WERI-Rb-1 (cell line): ENCODE results near the gene KCNN2.

Source experiments
- DNase-seq: peaks from one replicate; pipeline ENCODE4 v3.0.0-alpha.2; 2020
- H3K27ac ChIP-seq: fragments of 250-450 bp; sonication (Bioruptor Pico); 2 replicates; pipeline ENCODE4 v1.5.1; 2020; ENCODE audit warnings: mild to moderate bottlenecking, moderate library complexity
- H3K27me3 ChIP-seq: fragments of 250-450 bp; sonication (Bioruptor Pico); 2 replicates; pipeline ENCODE4 v1.5.1; 2021; ENCODE audit warnings: mild to moderate bottlenecking, low read depth, moderate library complexity; ENCODE audit not compliant: insufficient read depth, severe bottlenecking
- H3K36me3 ChIP-seq: fragments of 250-450 bp; sonication (Bioruptor Pico); 2 replicates; pipeline ENCODE4 v1.5.1; 2020; ENCODE audit warnings: mild to moderate bottlenecking, moderate library complexity
- H3K4me3 ChIP-seq: 2 replicates; pipeline ENCODE4 v1.5.1; 2011; ENCODE audit warnings: low read depth, mild to moderate bottlenecking, control low read depth, low read length
- H3K9me3 ChIP-seq: fragments of 250-450 bp; sonication (Bioruptor Pico); 2 replicates; pipeline ENCODE4 v1.5.1; 2021; ENCODE audit warnings: mild to moderate bottlenecking, moderate library complexity; ENCODE audit not compliant: severe bottlenecking
- TF ChIP-seq, protein P1 (sequence below): IDR thresholded peaks from 2 replicates; pipeline ENCODE4 v1.5.1; 2011; ENCODE audit warnings: low read depth, mild to moderate bottlenecking, control low read depth, inconsistent platforms, low read length

KCNN2 gene

DNA sequence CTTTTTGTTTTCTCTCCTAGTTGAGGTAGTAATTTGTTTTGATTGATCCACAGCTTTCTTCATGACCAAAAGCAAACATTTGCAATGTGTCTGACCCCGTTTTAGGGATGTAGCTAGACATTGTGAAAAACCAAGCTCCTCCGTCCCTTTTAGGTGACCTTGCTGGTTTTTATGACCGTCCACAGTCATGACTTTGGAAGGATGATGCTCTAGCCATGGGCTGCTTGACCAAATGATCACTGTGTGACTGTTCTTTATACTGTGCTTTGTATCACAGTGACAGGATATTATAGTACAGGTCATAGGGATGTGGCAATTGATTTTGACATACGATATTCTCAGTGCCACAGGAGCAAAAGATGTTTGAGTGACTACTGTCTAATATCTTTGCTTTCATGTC, 54.4 kb downstream of the KCNN2 start:
- Histone ChIP-seq H3K27ac (no peak overlapping the region), H3K4me3 (no peak overlapping the region), H3K27me3 (no peaks in the 10 kb centered on the region), H3K9me3 (no peaks in the 10 kb centered on the region), H3K36me3 (no peaks in the 10 kb centered on the region)
- TF ChIP-seq, protein P1, sequence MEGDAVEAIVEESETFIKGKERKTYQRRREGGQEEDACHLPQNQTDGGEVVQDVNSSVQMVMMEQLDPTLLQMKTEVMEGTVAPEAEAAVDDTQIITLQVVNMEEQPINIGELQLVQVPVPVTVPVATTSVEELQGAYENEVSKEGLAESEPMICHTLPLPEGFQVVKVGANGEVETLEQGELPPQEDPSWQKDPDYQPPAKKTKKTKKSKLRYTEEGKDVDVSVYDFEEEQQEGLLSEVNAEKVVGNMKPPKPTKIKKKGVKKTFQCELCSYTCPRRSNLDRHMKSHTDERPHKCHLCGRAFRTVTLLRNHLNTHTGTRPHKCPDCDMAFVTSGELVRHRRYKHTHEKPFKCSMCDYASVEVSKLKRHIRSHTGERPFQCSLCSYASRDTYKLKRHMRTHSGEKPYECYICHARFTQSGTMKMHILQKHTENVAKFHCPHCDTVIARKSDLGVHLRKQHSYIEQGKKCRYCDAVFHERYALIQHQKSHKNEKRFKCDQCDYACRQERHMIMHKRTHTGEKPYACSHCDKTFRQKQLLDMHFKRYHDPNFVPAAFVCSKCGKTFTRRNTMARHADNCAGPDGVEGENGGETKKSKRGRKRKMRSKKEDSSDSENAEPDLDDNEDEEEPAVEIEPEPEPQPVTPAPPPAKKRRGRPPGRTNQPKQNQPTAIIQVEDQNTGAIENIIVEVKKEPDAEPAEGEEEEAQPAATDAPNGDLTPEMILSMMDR = no peak
- DNase-seq = no peak

DNA sequence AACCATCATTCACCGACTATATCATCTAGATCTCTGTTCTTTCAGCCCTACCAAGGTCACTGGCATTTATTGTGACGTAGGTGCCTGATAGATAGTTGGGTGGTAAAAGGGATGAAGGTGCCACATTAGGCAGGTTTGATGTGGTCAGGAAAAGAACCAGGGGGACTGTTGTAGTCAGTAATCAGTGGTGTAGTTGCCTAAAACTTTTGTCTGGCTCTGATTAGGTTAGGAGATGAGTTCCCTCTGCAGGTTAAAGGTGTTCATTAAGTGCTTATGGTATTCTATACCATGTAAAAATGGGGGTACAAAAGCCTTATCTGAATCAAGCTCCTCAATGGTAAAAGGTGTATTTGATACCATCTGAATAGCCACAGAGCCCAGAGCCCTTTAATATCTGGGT, 55.6 kb downstream of the KCNN2 start:
- Histone ChIP-seq H3K36me3 (no peaks in the 10 kb centered on the region), H3K27ac (no peak overlapping the region)
- TF ChIP-seq, protein P1 = no peak

DNA sequence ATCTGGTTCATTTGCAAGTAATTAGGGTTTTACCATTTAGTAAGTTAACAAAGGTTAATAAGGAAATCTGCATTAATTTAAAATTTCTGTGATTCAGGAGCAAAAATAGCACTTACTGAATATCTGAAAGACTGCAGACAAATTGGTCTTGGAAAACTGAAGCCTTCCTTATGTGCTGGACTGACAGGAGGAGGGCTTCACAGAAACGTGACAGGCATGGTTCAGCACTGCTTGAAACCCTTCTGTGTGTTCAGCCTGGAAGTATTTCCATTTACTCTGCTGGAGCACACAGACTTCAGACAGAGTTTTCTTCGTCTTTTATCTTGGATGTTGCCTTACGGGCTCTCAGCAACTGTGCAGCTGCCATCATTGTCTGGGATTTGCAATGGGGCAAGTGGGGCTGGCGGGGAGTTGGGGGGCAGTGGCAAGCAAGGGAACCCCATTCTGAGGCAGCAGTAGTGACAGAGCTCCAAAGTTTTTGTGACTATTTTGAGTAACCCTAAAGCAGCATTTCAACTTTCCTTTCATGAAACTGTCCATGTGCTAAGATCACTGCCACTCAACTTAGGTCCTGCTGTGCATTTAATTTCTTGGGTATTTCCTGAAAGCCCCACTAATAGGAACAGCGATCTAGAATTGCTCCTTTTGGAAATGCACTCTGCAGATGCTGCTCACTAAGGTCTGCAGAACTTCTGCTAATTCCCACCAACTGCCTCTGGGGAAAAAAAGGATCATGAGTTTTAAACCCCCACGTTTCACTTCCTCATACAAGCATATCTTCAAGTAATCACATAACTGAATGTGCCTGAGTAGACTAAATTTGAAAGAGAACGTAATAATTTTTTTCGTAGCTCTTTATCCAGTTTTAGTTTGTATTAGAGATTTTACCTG, 56.6 kb downstream of the KCNN2 start:
- Histone ChIP-seq H3K27ac (no peak overlapping the region), H3K4me3 (no peak overlapping the region), H3K9me3 (no peaks in the 10 kb centered on the region), H3K27me3 (no peaks in the 10 kb centered on the region), H3K36me3 (no peaks in the 10 kb centered on the region)
- TF ChIP-seq, protein P1 = no peak
- no peak for DNase-seq

More for the DNA sequence above, 55.6 kb downstream of the KCNN2 start:
- H3K27me3 ChIP-seq = no peaks in the 10 kb centered on the region
- H3K4me3 ChIP-seq = no peak overlapping the region
- H3K9me3 ChIP-seq = no peaks in the 10 kb centered on the region
- DNase-seq = no peak

DNA sequence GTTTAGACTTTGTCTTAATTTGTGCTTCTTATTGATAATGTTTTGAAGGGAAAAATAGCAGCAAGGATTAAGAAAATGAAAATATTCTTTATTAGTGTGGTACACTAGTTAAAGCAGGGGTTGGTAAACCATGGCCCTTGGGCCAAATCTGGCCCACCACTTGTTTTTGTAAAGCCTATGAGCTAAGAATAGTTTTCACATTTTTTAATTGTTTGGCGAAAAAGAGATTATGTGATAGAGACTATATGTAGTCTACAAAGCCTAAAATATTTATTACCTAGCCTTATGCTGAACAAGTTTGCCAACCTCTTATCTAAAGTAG, 57.2 kb downstream of the KCNN2 start:
- no peaks in the 10 kb centered on the region for H3K36me3 ChIP-seq
- TF ChIP-seq, protein P1 = no peak
- no peaks in the 10 kb centered on the region for H3K9me3 ChIP-seq
- DNase-seq = no peak
- H3K4me3 ChIP-seq = no peak overlapping the region
- no peak overlapping the region for H3K27ac ChIP-seq
- no peaks in the 10 kb centered on the region for H3K27me3 ChIP-seq

DNA sequence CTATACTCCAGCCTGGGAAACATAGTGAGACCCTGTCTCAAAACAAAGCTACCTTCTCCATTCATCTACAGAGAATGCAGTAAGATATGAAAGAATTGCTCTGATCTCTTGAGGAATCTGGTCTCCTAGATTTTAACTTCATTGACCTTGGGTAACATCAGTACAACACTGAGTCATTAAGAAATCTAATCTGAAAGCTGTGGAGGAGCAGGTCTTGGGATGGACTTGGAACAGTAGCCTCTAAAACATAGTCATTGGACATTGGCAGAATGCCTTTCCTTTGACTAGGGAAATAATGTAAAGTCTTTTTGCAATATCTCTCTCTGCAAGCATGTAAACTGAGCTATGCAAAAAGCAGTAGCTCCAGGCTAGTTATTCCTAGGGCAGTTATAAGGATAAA, 58.1 kb downstream of the KCNN2 start:
- Histone ChIP-seq H3K4me3 (no peak overlapping the region), H3K27ac (no peak overlapping the region), H3K27me3 (no peaks in the 10 kb centered on the region), H3K9me3 (no peaks in the 10 kb centered on the region), H3K36me3 (no peaks in the 10 kb centered on the region)
- DNase-seq = no peak
- TF ChIP-seq, protein P1 = no peak

DNA sequence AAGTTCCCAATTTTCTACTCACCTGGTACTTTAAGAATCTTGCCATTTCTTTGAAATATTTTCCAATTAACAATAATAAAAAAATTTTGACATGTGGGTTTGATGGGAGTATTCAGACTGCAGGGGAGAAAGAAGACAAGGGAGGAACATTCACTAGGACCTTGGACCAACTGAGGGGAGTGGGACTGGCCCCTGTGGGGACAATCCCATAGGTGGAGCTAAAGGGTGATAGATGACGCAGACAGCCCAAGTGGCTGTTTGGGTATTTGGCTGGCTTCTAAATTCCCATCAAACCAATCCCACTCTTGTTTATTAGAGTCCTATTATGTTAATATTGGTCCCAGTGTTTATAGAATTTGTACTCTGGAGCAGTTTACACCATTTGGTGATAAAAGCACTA, 65.3 kb downstream of the KCNN2 start:
- no peak for DNase-seq
- no peaks in the 10 kb centered on the region for H3K36me3 ChIP-seq
- H3K27me3 ChIP-seq = no peaks in the 10 kb centered on the region
- H3K27ac ChIP-seq = no peak overlapping the region
- TF ChIP-seq, protein P1 = no peak
- no peaks in the 10 kb centered on the region for H3K9me3 ChIP-seq
- H3K4me3 ChIP-seq = no peak overlapping the region
